Mesendoderm (in vitro differentiated cells): Measurements from ENCODE around the gene MLYCD.

Experiments
- DNase-seq: peaks from one replicate; pipeline ENCODE4 v3.0.0; 2013
- H2AK5ac ChIP-seq: 2 replicates; pipeline ENCODE4 v1.6.1; 2013; ENCODE audit warnings: low read length, inconsistent platforms
- H2BK120ac ChIP-seq: 2 replicates; pipeline ENCODE4 v1.6.1; 2013; ENCODE audit warnings: low read depth, mild to moderate bottlenecking, low read length, moderate library complexity, mixed read lengths
- H2BK15ac ChIP-seq: replicated peaks from 2 replicates; pipeline ENCODE4 v1.6.1; 2013; ENCODE audit warnings: low read depth, mild to moderate bottlenecking, moderate library complexity
- H2BK5ac ChIP-seq: 2 replicates; pipeline ENCODE4 v1.6.1; 2013; ENCODE audit warnings: low read length, inconsistent platforms
- H3K18ac ChIP-seq: 2 replicates; pipeline ENCODE4 v1.6.1; 2013; ENCODE audit warnings: mild to moderate bottlenecking, low read length, mixed read lengths
- H3K23ac ChIP-seq: one replicate; pipeline ENCODE4 v1.6.1; 2013; ENCODE audit warnings: low read length
- H3K27ac ChIP-seq: 2 replicates; pipeline ENCODE4 v1.5.1; 2013; ENCODE audit warnings: low read depth, mild to moderate bottlenecking, inconsistent platforms, low read length, moderate library complexity
- H3K27me3 ChIP-seq: 2 replicates; pipeline ENCODE4 v1.6.1; 2013; ENCODE audit warnings: low read length, control low read depth, mild to moderate bottlenecking, inconsistent platforms; ENCODE audit not compliant: insufficient read depth, poor library complexity
- H3K36me3 ChIP-seq: 2 replicates; pipeline ENCODE4 v1.6.1; 2013; ENCODE audit warnings: low read length, inconsistent platforms; ENCODE audit not compliant: control insufficient read depth, insufficient read depth
- H3K4ac ChIP-seq: one replicate; pipeline ENCODE4 v1.6.1; 2013; ENCODE audit warnings: low read depth, mild to moderate bottlenecking, low read length, moderate library complexity
- H3K4me1 ChIP-seq: 2 replicates; pipeline ENCODE4 v1.6.1; 2013; ENCODE audit warnings: low read depth, low read length, inconsistent platforms; ENCODE audit not compliant: control insufficient read depth
- H3K4me2 ChIP-seq: 2 replicates; pipeline ENCODE4 v1.6.1; 2013; ENCODE audit warnings: low read length
- H3K4me3 ChIP-seq: 2 replicates; pipeline ENCODE4 v1.5.1; 2013; ENCODE audit warnings: mild to moderate bottlenecking, low read length
- H3K56ac ChIP-seq: one replicate; pipeline ENCODE4 v1.6.1; 2013; ENCODE audit warnings: low read length
- H3K79me1 ChIP-seq: 2 replicates; pipeline ENCODE4 v1.6.1; 2013; ENCODE audit warnings: low read length, inconsistent platforms
- H3K79me2 ChIP-seq: 2 replicates; pipeline ENCODE4 v1.6.1; 2013; ENCODE audit warnings: mild to moderate bottlenecking, low read length; ENCODE audit not compliant: control insufficient read depth, insufficient read depth
- H3K9ac ChIP-seq: 2 replicates; pipeline ENCODE4 v1.6.1; 2013; ENCODE audit warnings: low read length, inconsistent platforms
- H4K5ac ChIP-seq: one replicate; pipeline ENCODE4 v1.6.1; 2013; ENCODE audit warnings: low read length
- H4K8ac ChIP-seq: one replicate; pipeline ENCODE4 v1.6.1; 2013; ENCODE audit warnings: low read depth, mild to moderate bottlenecking, control low read depth, low read length, moderate library complexity
- WGBS: extraction: QIAGEN DNeasy Blood & Tissue Kit; methylation state at CpG from one replicate; pipeline ENCODE4 v1.1.7; 2013; ENCODE audit warnings: low lambda C conversion rate, missing lambda C conversion rate; ENCODE audit not compliant: insufficient coverage; ENCODE audit errors: extremely low coverage; 5-methylcytosine and 5-hydroxymethylcytosine counted together

The MLYCD gene

DNA sequence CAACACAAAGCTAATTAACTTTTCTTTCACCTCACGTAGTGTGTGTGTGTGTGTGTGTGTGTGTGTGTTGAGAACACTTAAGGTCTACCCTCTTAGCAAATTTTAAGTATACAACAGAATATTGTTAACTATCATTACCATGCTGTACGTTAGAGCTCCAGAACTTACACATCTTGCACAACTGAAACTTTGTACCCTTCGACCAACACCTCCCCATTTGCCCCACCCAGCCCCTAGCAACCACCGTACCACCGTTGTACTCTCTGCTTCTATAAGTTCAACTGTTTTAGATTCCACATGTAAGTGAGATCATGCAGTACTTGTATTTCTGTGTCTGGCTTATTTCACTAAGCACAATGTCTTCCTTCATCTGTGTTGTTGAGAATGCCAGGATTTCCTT is 28.1 kb upstream of the MLYCD start:
- no peak overlapping the region for H3K4ac ChIP-seq
- no peak overlapping the region for H3K4me3 ChIP-seq
- H3K56ac ChIP-seq = no peak overlapping the region
- H3K79me2 ChIP-seq = no peaks in the 10 kb centered on the region
- H3K27ac ChIP-seq = no peak overlapping the region
- whole genome bisulfite sequencing = no CpG with 5 or more reads among the region's 5 CpGs
- H3K4me1 ChIP-seq = no peaks in the 10 kb centered on the region
- H3K36me3 ChIP-seq = no peaks in the 10 kb centered on the region
- no peak overlapping the region for H2AK5ac ChIP-seq
- H3K4me2 ChIP-seq = no peak overlapping the region
- H3K23ac ChIP-seq = no peak overlapping the region
- H2BK120ac ChIP-seq = no peak overlapping the region
- DNase-seq = no peak
- H3K18ac ChIP-seq = no peak overlapping the region
- H2BK15ac ChIP-seq = no peak overlapping the region
- H3K79me1 ChIP-seq = no peaks in the 10 kb centered on the region
- no peak overlapping the region for H3K9ac ChIP-seq
- H2BK5ac ChIP-seq = no peak overlapping the region
- no peak overlapping the region for H4K8ac ChIP-seq
- no peak overlapping the region for H4K5ac ChIP-seq
- H3K27me3 ChIP-seq = no peaks in the 10 kb centered on the region

- Histone ChIP-seq H3K4me2 (no peak overlapping the region), H3K79me2 (no peaks in the 10 kb centered on the region), H3K4me3 (no peak overlapping the region), H3K4ac (peak overlapping the region; percentile 63), H2BK15ac (peak overlapping the region; percentile 87), H3K27me3 (no peaks in the 10 kb centered on the region), H3K56ac (peak overlapping the region; percentile 61), H3K27ac (no peak overlapping the region), H4K8ac (no peak overlapping the region), H3K23ac (no peak overlapping the region), H2BK120ac (no peak overlapping the region), H2AK5ac (no peak overlapping the region), H3K4me1 (peaks cover 2% of the 10 kb centered on the region), H3K18ac (peak overlapping the region; percentile 46), H4K5ac (no peak overlapping the region), H2BK5ac (peak overlapping the region; percentile 65), H3K9ac (no peak overlapping the region), H3K79me1 (no peaks in the 10 kb centered on the region), H3K36me3 (no peaks in the 10 kb centered on the region)
- peak; percentile 60 for DNase-seq
- no CpG with 5 or more reads among the region's 6 CpGs for WGBS
Observed at GRCh38 chr16:83878838-83879237, 20.1 kb upstream of the MLYCD start.

GRCh38 chr16:83882163-83882885 is 16.6 kb upstream of the MLYCD start:
- no peak overlapping the region for H3K4me3 ChIP-seq
- H3K23ac ChIP-seq = no peak overlapping the region
- H3K27ac ChIP-seq = no peak overlapping the region
- no peak overlapping the region for H3K9ac ChIP-seq
- H4K8ac ChIP-seq = no peak overlapping the region
- no peaks in the 10 kb centered on the region for H3K36me3 ChIP-seq
- no peak overlapping the region for H2BK15ac ChIP-seq
- no peaks in the 10 kb centered on the region for H3K79me1 ChIP-seq
- H2BK120ac ChIP-seq = no peak overlapping the region
- H3K4me2 ChIP-seq = no peak overlapping the region
- no peak overlapping the region for H4K5ac ChIP-seq
- H3K27me3 ChIP-seq = no peaks in the 10 kb centered on the region
- peak overlapping the region; percentile 46 for H3K4ac ChIP-seq
- H3K56ac ChIP-seq = peak overlapping the region; percentile 47
- no CpG with 5 or more reads among the region's 8 CpGs for WGBS
- DNase-seq = peak; percentile 42
- H2BK5ac ChIP-seq = no peak overlapping the region
- no peak overlapping the region for H3K18ac ChIP-seq
- H2AK5ac ChIP-seq = no peak overlapping the region
- H3K79me2 ChIP-seq = no peaks in the 10 kb centered on the region
- peaks cover 2% of the 10 kb centered on the region for H3K4me1 ChIP-seq

DNA sequence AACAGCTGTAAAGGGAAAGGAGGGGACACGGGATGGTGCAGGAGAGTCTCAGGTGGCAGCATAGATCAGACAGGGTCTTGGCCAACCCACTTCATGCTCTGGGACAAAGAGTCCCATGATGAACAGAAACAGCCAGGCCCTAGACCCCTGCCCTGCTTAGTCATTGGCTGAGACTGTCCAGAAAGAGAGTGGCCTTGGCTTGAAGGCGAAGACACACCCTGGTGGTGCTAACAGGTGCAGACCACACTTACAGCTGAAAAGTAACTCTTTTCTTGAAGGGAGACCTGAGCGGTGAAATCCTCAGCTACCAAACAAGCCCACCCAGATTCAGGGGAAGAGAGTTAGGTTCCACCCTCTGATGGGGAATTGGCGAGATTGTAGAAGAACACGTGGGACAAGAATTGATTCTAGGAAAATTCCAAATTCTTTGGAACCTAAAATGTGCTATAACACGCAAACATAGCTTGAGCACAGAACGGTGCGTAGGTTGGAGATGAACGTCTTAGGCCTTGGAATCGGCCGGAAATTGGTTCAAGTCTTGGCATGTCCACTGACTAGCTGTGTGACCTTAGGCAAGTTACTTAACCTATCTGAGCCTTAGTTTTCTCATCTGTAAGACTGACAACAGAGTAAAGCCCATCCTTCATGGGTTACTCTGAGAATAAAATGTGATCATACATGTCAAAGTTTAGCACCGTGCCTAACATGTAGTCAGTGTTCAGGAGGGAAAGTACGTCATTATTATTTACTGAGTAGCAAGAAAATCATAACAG is 12.5 kb upstream of the MLYCD start:
- no peak for DNase-seq
- Histone ChIP-seq H3K36me3 (no peaks in the 10 kb centered on the region), H3K18ac (no peak overlapping the region), H3K4ac (peak overlapping the region; percentile 11), H3K4me3 (no peak overlapping the region), H2BK5ac (peak overlapping the region; percentile 16), H2AK5ac (peak overlapping the region; percentile 66), H4K8ac (no peak overlapping the region), H3K4me2 (no peak overlapping the region), H3K56ac (peak overlapping the region; percentile 45), H3K79me2 (no peaks in the 10 kb centered on the region), H3K27me3 (no peaks in the 10 kb centered on the region), H2BK120ac (no peak overlapping the region), H3K4me1 (peaks cover 8% of the 10 kb centered on the region), H3K23ac (no peak overlapping the region), H4K5ac (no peak overlapping the region), H3K9ac (no peak overlapping the region), H3K79me1 (no peaks in the 10 kb centered on the region), H3K27ac (no peak overlapping the region), H2BK15ac (no peak overlapping the region)
- no CpG with 5 or more reads among the region's 13 CpGs for WGBS

GRCh38 chr16:83887080-83887479 is 11.8 kb upstream of the MLYCD start:
- Histone ChIP-seq H3K79me1 (no peaks in the 10 kb centered on the region), H3K79me2 (no peaks in the 10 kb centered on the region)
- no CpG with 5 or more reads among the region's 8 CpGs for WGBS

More at GRCh38 chr16:83887080-83887479, 11.8 kb upstream of the MLYCD start:
- no peak overlapping the region for H4K5ac ChIP-seq
- H3K18ac ChIP-seq = no peak overlapping the region
- no peak for DNase-seq
- no peak overlapping the region for H3K4ac ChIP-seq
- H3K56ac ChIP-seq = peak overlapping the region; percentile 45
- H2AK5ac ChIP-seq = no peak overlapping the region
- no peak overlapping the region for H3K27ac ChIP-seq
- no peak overlapping the region for H2BK15ac ChIP-seq
- H2BK120ac ChIP-seq = no peak overlapping the region
- no peak overlapping the region for H2BK5ac ChIP-seq
- H3K27me3 ChIP-seq = no peaks in the 10 kb centered on the region
- no peak overlapping the region for H3K9ac ChIP-seq
- no peaks in the 10 kb centered on the region for H3K36me3 ChIP-seq
- H4K8ac ChIP-seq = no peak overlapping the region
- no peak overlapping the region for H3K4me2 ChIP-seq
- peaks cover 8% of the 10 kb centered on the region for H3K4me1 ChIP-seq
- no peak overlapping the region for H3K23ac ChIP-seq
- H3K4me3 ChIP-seq = no peak overlapping the region
